H9 (cell line): ENCODE results near the gene TRAFD1. TPM values are rescaled to one million over a fixed set of nuclear protein-coding genes. Genes with fewer than 3 reads are reported as not detected.

Experiments
- DNase-seq: peaks from one replicate; pipeline ENCODE4 v3.0.0-alpha.2; 2017
- H2AFZ ChIP-seq: one replicate; pipeline ENCODE4 v1.6.1; 2013; ENCODE audit warnings: mild to moderate bottlenecking, low read length, control low read depth, moderate library complexity
- H2AK5ac ChIP-seq: 2 replicates; pipeline ENCODE4 v1.6.1; 2013; ENCODE audit warnings: low read length, control low read depth, mixed read lengths; ENCODE audit not compliant: insufficient read length
- H2BK120ac ChIP-seq: one replicate; pipeline ENCODE4 v1.6.1; 2013; ENCODE audit warnings: low read depth, mild to moderate bottlenecking, low read length, control low read depth, inconsistent platforms; ENCODE audit not compliant: poor library complexity, severe bottlenecking
- H2BK12ac ChIP-seq: 2 replicates; pipeline ENCODE4 v1.6.1; 2013; ENCODE audit warnings: low read length, control low read depth, mixed read lengths, low read depth; ENCODE audit not compliant: insufficient read length
- H2BK15ac ChIP-seq: 2 replicates; pipeline ENCODE4 v1.6.1; 2013; ENCODE audit warnings: low read depth, low read length, control low read depth
- H2BK20ac ChIP-seq: one replicate; pipeline ENCODE4 v1.6.1; 2013; ENCODE audit warnings: low read depth, mild to moderate bottlenecking, low read length, control low read depth, inconsistent platforms; ENCODE audit not compliant: poor library complexity, severe bottlenecking
- H2BK5ac ChIP-seq: 2 replicates; pipeline ENCODE4 v1.6.1; 2013; ENCODE audit warnings: low read length, control low read depth, mixed read lengths; ENCODE audit not compliant: insufficient read length
- H3K14ac ChIP-seq: 2 replicates; pipeline ENCODE4 v1.6.1; 2013; ENCODE audit warnings: low read length, control low read depth; ENCODE audit not compliant: insufficient read depth
- H3K18ac ChIP-seq: 2 replicates; pipeline ENCODE4 v1.6.1; 2013; ENCODE audit warnings: low read depth, mild to moderate bottlenecking, mixed read lengths, low read length, control low read depth; ENCODE audit not compliant: insufficient read length
- H3K23ac ChIP-seq: 2 replicates; pipeline ENCODE4 v1.6.1; 2013; ENCODE audit warnings: low read length, control low read depth, mixed read lengths, low read depth; ENCODE audit not compliant: insufficient read length
- H3K23me2 ChIP-seq: 2 replicates; pipeline ENCODE4 v1.6.1; 2013; ENCODE audit warnings: low read depth, mild to moderate bottlenecking, mixed read lengths, low read length, control low read depth; ENCODE audit not compliant: insufficient read length, poor library complexity, severe bottlenecking
- H3K27ac ChIP-seq: 2 replicates; pipeline ENCODE4 v1.5.1; 2013; ENCODE audit warnings: low read length, control low read depth, mixed read lengths, low read depth; ENCODE audit not compliant: insufficient read length
- H3K27me3 ChIP-seq: 2 replicates; pipeline ENCODE4 v1.6.1; 2013; ENCODE audit warnings: low read length, control low read depth, inconsistent platforms; ENCODE audit not compliant: insufficient read depth
- H3K4ac ChIP-seq: 2 replicates; pipeline ENCODE4 v1.6.1; 2013; ENCODE audit warnings: low read depth, mild to moderate bottlenecking, control low read depth, inconsistent platforms, low read length, moderate library complexity
- H3K4me1 ChIP-seq: 2 replicates; pipeline ENCODE4 v1.6.1; 2013; ENCODE audit warnings: low read length, control low read depth, inconsistent platforms; ENCODE audit not compliant: insufficient read depth
- H3K4me2 ChIP-seq: 2 replicates; pipeline ENCODE4 v1.6.1; 2013; ENCODE audit warnings: low read length, control low read depth, mixed read lengths; ENCODE audit not compliant: insufficient read length, insufficient read depth
- H3K56ac ChIP-seq: 2 replicates; pipeline ENCODE4 v1.6.1; 2013; ENCODE audit warnings: low read depth, mild to moderate bottlenecking, mixed read lengths, low read length, control low read depth; ENCODE audit not compliant: insufficient read length
- H3K79me1 ChIP-seq: 2 replicates; pipeline ENCODE4 v1.6.1; 2013; ENCODE audit warnings: low read depth, mild to moderate bottlenecking, moderate library complexity, low read length, control low read depth, inconsistent platforms; ENCODE audit not compliant: insufficient read depth, poor library complexity, severe bottlenecking
- H3K79me2 ChIP-seq: 2 replicates; pipeline ENCODE4 v1.6.1; 2013; ENCODE audit warnings: low read length, control low read depth, inconsistent platforms; ENCODE audit not compliant: insufficient read depth
- H3K9ac ChIP-seq: 2 replicates; pipeline ENCODE4 v1.6.1; 2013; ENCODE audit warnings: low read length, control low read depth, mixed read lengths; ENCODE audit not compliant: insufficient read length; ENCODE audit errors: extremely low read depth
- H3K9me3 ChIP-seq: one replicate; pipeline ENCODE4 v1.6.1; 2013; ENCODE audit warnings: low read depth, low read length, inconsistent platforms; ENCODE audit not compliant: control insufficient read depth
- H3T11ph ChIP-seq: one replicate; pipeline ENCODE4 v1.6.1; 2013; ENCODE audit warnings: mild to moderate bottlenecking, low read length, control low read depth, inconsistent platforms
- H4K20me1 ChIP-seq: one replicate; pipeline ENCODE4 v1.6.1; 2013; ENCODE audit not compliant: control insufficient read depth, insufficient read length, insufficient read depth
- H4K5ac ChIP-seq: 2 replicates; pipeline ENCODE4 v1.6.1; 2013; ENCODE audit warnings: low read depth, mild to moderate bottlenecking, mixed read lengths, low read length, control low read depth; ENCODE audit not compliant: insufficient read length
- H4K8ac ChIP-seq: replicated peaks from 2 replicates; pipeline ENCODE4 v1.6.1; 2013; ENCODE audit warnings: low read length, control low read depth, mixed read lengths, low read depth; ENCODE audit not compliant: insufficient read length
- H4K91ac ChIP-seq: 2 replicates; pipeline ENCODE4 v1.6.1; 2013; ENCODE audit warnings: low read depth, mild to moderate bottlenecking, moderate library complexity, mixed read lengths, low read length, control low read depth; ENCODE audit not compliant: insufficient read length
- H3K27ac Mint-ChIP-seq, 3 experiments: 2 replicates in 2 of 3; 3 replicates in 1 of 3; pipeline ENCODE4 v1.8.0; 2020 to 2021; ENCODE audit warnings: mixed read lengths in 3 of 3, mild to moderate bottlenecking in 1 of 3, moderate library complexity in 1 of 3
- H3K27me3 Mint-ChIP-seq: 2 replicates; pipeline ENCODE4 v1.8.0; 2021; ENCODE audit warnings: low read depth, mild to moderate bottlenecking, moderate library complexity, mixed read lengths
- H3K36me3 Mint-ChIP-seq, 3 experiments: 2 replicates in 2 of 3; 3 replicates in 1 of 3; pipeline ENCODE4 v1.8.0; 2020 to 2021; ENCODE audit warnings: low read depth in 3 of 3, mixed read lengths in 3 of 3; ENCODE audit not compliant: insufficient read depth in 1 of 3
- H3K4me1 Mint-ChIP-seq, 2 experiments: 2 replicates each; pipeline ENCODE4 v1.8.0; 2020; ENCODE audit warnings: mixed read lengths in 2 of 2
- H3K4me3 Mint-ChIP-seq, 2 experiments: 2 replicates in 1 of 2; 3 replicates in 1 of 2; pipeline ENCODE4 v1.8.0; 2020 to 2021; ENCODE audit warnings: mild to moderate bottlenecking in 2 of 2, mixed read lengths in 2 of 2, moderate library complexity in 1 of 2
- H3K9me3 Mint-ChIP-seq, 2 experiments: 2 replicates in 1 of 2; 3 replicates in 1 of 2; pipeline ENCODE4 v1.8.0; 2020; ENCODE audit warnings: mild to moderate bottlenecking in 2 of 2, mixed read lengths in 2 of 2, moderate library complexity in 1 of 2
- CTCF ChIP-seq: fragments of 200-600 bp; sonication (generic); conservative IDR thresholded peaks from 3 replicates; pipeline ENCODE4 v1.8.0; 2021; ENCODE audit warnings: antibody characterized with exemption, mild to moderate bottlenecking
- WGBS: extraction: QIAGEN DNeasy Blood & Tissue Kit; methylation state at CpG from one replicate; pipeline ENCODE4 v1.1.7; 2013; ENCODE audit warnings: missing lambda C conversion rate, low lambda C conversion rate, mixed read lengths; ENCODE audit not compliant: insufficient read length; ENCODE audit errors: extremely low coverage; 5-methylcytosine and 5-hydroxymethylcytosine counted together
- total RNA-seq: library from RNA; stranded (reverse); gene quantifications from 2 replicates; pipeline ENCODE4 v1.2.1, GENCODE V29; 2021

The TRAFD1 gene
- total RNA-seq, 1 experiment from 2014 or later = 32.0 TPM

GRCh38 chr12:112153181-112153892 is 28.0 kb downstream of the TRAFD1 start:
- H3K27ac Mint-ChIP-seq = peak overlapping the region in 1 of 3 experiments; percentile 71; a peak in 2 of 7 replicates
- no peak overlapping the region for H3K14ac ChIP-seq
- H3K36me3 Mint-ChIP-seq = peaks cover 51 to 86% (median 75%) of the 10 kb centered on the region in 3 experiments
- H3K23me2 ChIP-seq = no peaks in the 10 kb centered on the region
- H3K27ac ChIP-seq = no peak overlapping the region
- H3K18ac ChIP-seq = no peak overlapping the region
- no peaks in the 10 kb centered on the region for H3K27me3 Mint-ChIP-seq
- no peak overlapping the region for H3T11ph ChIP-seq
- no peaks in the 10 kb centered on the region for H3K27me3 ChIP-seq
- H3K4me3 Mint-ChIP-seq = no peak overlapping the region
- H3K4me2 ChIP-seq = no peak overlapping the region
- no peak overlapping the region for H3K4ac ChIP-seq
- no peak overlapping the region for H2BK5ac ChIP-seq
- peaks cover 6 to 17% of the 10 kb centered on the region in 2 experiments for H3K9me3 Mint-ChIP-seq
- H2BK20ac ChIP-seq = no peak overlapping the region
- H2BK12ac ChIP-seq = no peak overlapping the region
- no peak overlapping the region for H4K91ac ChIP-seq
- no peak overlapping the region for H2BK120ac ChIP-seq
- H2BK15ac ChIP-seq = no peak overlapping the region
- no peaks in the 10 kb centered on the region for H3K9me3 ChIP-seq
- H3K56ac ChIP-seq = no peak overlapping the region
- no peak overlapping the region for H4K8ac ChIP-seq
- no peaks in the 10 kb centered on the region for H3K79me1 ChIP-seq
- no peaks in the 10 kb centered on the region for H3K79me2 ChIP-seq
- H4K20me1 ChIP-seq = no peaks in the 10 kb centered on the region
- no peak overlapping the region for H2AK5ac ChIP-seq
- H3K23ac ChIP-seq = no peak overlapping the region
- DNase-seq = peak; percentile 20
- H3K4me1 ChIP-seq = no peaks in the 10 kb centered on the region
- H2AFZ ChIP-seq = no peak overlapping the region
- H3K9ac ChIP-seq = no peak overlapping the region
- no peak for TF ChIP-seq CTCF
- WGBS = no CpG with 5 or more reads among the region's 11 CpGs
- no peak overlapping the region for H4K5ac ChIP-seq
- H3K4me1 Mint-ChIP-seq = no peaks in the 10 kb centered on the region
